DMS53 (cell line): ENCODE measurements around the gene GMPPA.

ENCODE experiments used
- DNase-seq: peaks from one replicate; lab custom pipeline; 2025; lab: John Stamatoyannopoulos, UW

GMPPA gene

GRCh38 chr2:219486380-219486959 lies 12.2 kb upstream of the GMPPA start:
- DNase-seq = no peak

- DNase-seq = no peak
Observed at GRCh38 chr2:219488149-219488843, 10.4 kb upstream of the GMPPA start.

GRCh38 chr2:219488844-219489194 lies 9.9 kb upstream of the GMPPA start:
- no peak for DNase-seq

- no peak for DNase-seq
Observed at GRCh38 chr2:219489315-219489714, 9.4 kb upstream of the GMPPA start.

- DNase-seq = no peak
Observed at GRCh38 chr2:219490186-219490585, 8.5 kb upstream of the GMPPA start.

- DNase-seq = peak; percentile 83
Observed at GRCh38 chr2:219490600-219491130, 8.0 kb upstream of the GMPPA start.

GRCh38 chr2:219491278-219491963 lies 7.3 kb upstream of the GMPPA start:
- DNase-seq = no peak

GRCh38 chr2:219492575-219492974 lies 6.1 kb upstream of the GMPPA start:
- DNase-seq = no peak

GRCh38 chr2:219493086-219493485 lies 5.6 kb upstream of the GMPPA start:
- DNase-seq = no peak

GRCh38 chr2:219494952-219495530 lies 3.6 kb upstream of the GMPPA start:
- no peak for DNase-seq

- peak; percentile 74 for DNase-seq
Observed at GRCh38 chr2:219495531-219496122, 3.1 kb upstream of the GMPPA start.

- no peak for DNase-seq
Observed at GRCh38 chr2:219496247-219496824, 2.4 kb upstream of the GMPPA start.

GRCh38 chr2:219496825-219497494 lies 1.7 kb upstream of the GMPPA start:
- DNase-seq = peak; percentile 62

- peak; percentile 79 for DNase-seq
Observed at GRCh38 chr2:219497495-219498279, 1.0 kb upstream of the GMPPA start.

- DNase-seq = no peak
Observed at GRCh38 chr2:219499058-219499307, 292 bp downstream of the GMPPA start.

GRCh38 chr2:219499555-219499954 lies 864 bp downstream of the GMPPA start:
- no peak for DNase-seq

GRCh38 chr2:219500135-219500534 lies 1.4 kb downstream of the GMPPA start:
- DNase-seq = no peak

- DNase-seq = no peak
Observed at GRCh38 chr2:219501849-219502248, 3.2 kb downstream of the GMPPA start.

- DNase-seq = no peak
Observed at GRCh38 chr2:219502618-219503017, 3.9 kb downstream of the GMPPA start.

GRCh38 chr2:219505585-219505984 lies 6.9 kb downstream of the GMPPA start:
- no peak for DNase-seq
